Stimulated activated CD4-positive, alpha-beta T cell treated with anti-CD3 and anti-CD28 coated beads, Interleukin-15, amount 100 ng/mL, for 48 hours (primary cell): ENCODE data around the gene ANAPC16.
"Not testable (repeated sequence)": the region's sequence is repeated elsewhere in the genome, so short reads cannot be mapped to it uniquely, and the experiment has no call there.

Experiments
- DNase-seq, 2 donors: peaks; one replicate each; pipeline ENCODE4 v3.0.0-alpha.2; 2020; ENCODE audit warnings: low read depth in 2 of 2

Gene ANAPC16

GRCh38 chr10:72211832-72212231, 4.0 kb upstream of the ANAPC16 start:
- DNase-seq: not testable (repeated sequence)

- DNase-seq: no peak
Observed at GRCh38 chr10:72218325-72218724, 2.5 kb downstream of the ANAPC16 start.

- DNase-seq: no peak
Observed at GRCh38 chr10:72218726-72219125, 2.9 kb downstream of the ANAPC16 start.

- no peak for DNase-seq
Observed at GRCh38 chr10:72219235-72219814, 3.5 kb downstream of the ANAPC16 start.

GRCh38 chr10:72220637-72221036, 4.8 kb downstream of the ANAPC16 start:
- DNase-seq: no peak

GRCh38 chr10:72221278-72221677, 5.5 kb downstream of the ANAPC16 start:
- no peak for DNase-seq

GRCh38 chr10:72223743-72224101, 7.9 kb downstream of the ANAPC16 start:
- no peak for DNase-seq

GRCh38 chr10:72224191-72224590, 8.4 kb downstream of the ANAPC16 start:
- not testable (repeated sequence) for DNase-seq

- DNase-seq: no peak
Observed at GRCh38 chr10:72226418-72227027, 10.7 kb downstream of the ANAPC16 start.

- DNase-seq: no peak
Observed at GRCh38 chr10:72227826-72228225, 12.0 kb downstream of the ANAPC16 start.

- DNase-seq: no peak
Observed at GRCh38 chr10:72228318-72228751, 12.5 kb downstream of the ANAPC16 start.

GRCh38 chr10:72229261-72230251, 13.7 kb downstream of the ANAPC16 start:
- no peak for DNase-seq

GRCh38 chr10:72233621-72234020, 17.8 kb downstream of the ANAPC16 start:
- DNase-seq: no peak

- no peak for DNase-seq
Observed at GRCh38 chr10:72234560-72235095, 18.8 kb downstream of the ANAPC16 start.

GRCh38 chr10:72235544-72236279, 19.9 kb downstream of the ANAPC16 start:
- no peak for DNase-seq

GRCh38 chr10:72238392-72239175, 22.8 kb downstream of the ANAPC16 start:
- no peak for DNase-seq

- no peak for DNase-seq
Observed at GRCh38 chr10:72239409-72239808, 23.6 kb downstream of the ANAPC16 start.

- DNase-seq: no peak
Observed at GRCh38 chr10:72240371-72240770, 24.6 kb downstream of the ANAPC16 start.

- DNase-seq: no peak
Observed at GRCh38 chr10:72241691-72242252, 26.0 kb downstream of the ANAPC16 start.

- DNase-seq: no peak
Observed at GRCh38 chr10:72242675-72243074, 26.9 kb downstream of the ANAPC16 start.
